GM18526 (cell line): ENCODE data around the gene ACRV1.

Experiments
- POLR2A ChIP-seq: IDR thresholded peaks from 3 replicates; pipeline ENCODE4 v1.6.1; 2011; ENCODE audit not compliant: insufficient read length; ENCODE audit errors: extremely low read depth

The ACRV1 gene, protein sequence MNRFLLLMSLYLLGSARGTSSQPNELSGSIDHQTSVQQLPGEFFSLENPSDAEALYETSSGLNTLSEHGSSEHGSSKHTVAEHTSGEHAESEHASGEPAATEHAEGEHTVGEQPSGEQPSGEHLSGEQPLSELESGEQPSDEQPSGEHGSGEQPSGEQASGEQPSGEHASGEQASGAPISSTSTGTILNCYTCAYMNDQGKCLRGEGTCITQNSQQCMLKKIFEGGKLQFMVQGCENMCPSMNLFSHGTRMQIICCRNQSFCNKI

GRCh38 chr11:125680747-125681146 is at the start of gene ACRV1:
Gene ACRV1 (minus strand): TSS chr11:125680847. CDS start chr11:125680780, 67 bp downstream.
- no peak for TF ChIP-seq POLR2A

DNA sequence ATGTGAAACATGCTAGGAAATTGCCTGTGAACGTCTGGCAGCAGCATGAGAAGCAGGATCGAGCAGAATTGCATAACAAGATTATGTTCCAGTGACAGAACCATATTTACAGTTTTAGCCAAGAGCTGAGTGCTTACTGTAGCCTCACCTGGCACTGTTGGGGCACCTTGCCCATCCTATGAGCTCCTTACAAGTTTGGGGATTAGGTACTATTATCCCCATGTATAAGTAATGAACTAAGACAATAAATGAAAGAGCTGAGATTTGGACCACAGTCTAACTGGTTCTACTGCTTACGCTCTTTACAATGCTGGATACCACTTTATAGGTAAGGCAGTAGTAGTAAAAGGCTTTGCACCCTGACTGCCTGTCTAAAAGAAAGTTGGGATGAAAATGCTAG is 48.3 kb upstream of the ACRV1 start:
- TF ChIP-seq POLR2A, result no peak

- TF ChIP-seq POLR2A, result no peak
Observed at GRCh38 chr11:125724125-125724524, 43.5 kb upstream of the ACRV1 start.

DNA sequence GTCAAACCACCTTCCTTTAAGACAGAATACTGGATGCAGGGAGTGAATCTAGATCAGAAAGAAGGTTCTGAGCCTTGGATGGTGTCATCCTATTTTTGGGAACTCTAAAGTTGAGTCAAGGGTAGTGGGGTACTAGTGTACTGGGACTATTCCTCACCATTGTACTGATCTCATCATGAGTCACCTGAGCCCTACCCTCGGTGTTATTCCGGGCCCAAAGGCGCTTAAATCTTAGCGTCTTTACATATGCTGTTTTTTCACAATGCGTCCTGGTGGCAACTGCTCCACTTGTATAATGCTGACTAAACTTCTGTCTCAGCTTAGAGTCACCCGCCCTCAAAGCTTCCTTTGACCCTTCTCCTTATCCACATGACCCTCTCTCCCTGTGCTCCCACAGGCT is 40.1 kb upstream of the ACRV1 start:
- no peak for TF ChIP-seq POLR2A

DNA sequence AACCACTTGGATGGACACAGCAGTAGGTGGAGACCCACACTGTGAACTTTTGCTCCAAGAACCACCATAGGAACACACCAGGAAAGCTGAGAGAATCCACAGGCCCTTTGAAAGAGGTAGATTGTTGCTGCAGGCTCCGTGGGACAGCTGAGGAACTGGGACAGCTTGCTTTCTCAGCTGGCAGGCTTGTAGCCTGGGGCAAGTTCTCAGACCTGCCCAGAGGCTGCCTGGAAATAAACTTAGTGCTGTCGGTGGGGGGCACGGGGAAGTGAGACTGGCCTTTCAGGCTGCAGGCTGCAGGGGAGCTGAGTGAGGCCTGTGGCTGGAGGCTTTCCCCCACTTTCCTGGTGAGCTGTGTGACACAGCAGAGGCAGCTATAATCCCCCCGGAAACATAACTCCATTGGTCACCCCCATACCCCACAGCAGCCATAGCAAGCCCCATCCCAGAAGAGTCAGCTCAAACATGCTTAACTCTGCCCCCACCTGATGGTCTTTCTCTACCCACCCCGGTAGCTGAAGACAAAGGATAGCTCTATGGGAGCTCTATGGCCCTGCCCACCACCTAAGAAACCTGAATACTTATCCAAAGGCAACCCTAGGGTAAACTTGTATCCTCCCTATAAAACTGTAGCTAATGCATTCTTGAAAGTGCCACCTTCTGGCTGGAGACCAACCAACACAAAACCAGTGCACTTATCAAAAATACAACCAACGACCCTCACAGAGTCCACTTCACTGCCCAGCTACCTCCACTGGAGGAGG is 21.4 kb upstream of the ACRV1 start:
- TF ChIP-seq POLR2A, result no peak

GRCh38 chr11:125701018-125701610 is 20.5 kb upstream of the ACRV1 start:
- TF ChIP-seq POLR2A, result no peak

DNA sequence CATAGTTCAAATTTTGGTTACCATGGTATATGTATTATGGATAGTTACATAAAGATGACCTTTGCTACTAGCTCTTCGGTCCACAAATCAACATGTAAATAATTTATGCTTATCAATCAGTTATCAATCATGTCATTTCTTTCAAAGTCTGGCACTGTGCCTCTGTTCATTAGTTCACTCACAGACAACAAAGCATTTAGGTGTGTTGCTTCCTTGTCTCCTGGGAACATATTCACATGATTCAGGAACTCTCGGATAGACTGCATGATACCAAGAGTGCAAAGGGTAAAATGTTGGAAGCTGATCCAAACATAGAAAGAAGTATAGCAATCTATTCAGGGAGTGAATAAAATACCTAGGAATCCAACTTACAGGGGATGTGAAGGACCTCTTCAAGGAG is 14.3 kb upstream of the ACRV1 start:
- no peak for TF ChIP-seq POLR2A

DNA sequence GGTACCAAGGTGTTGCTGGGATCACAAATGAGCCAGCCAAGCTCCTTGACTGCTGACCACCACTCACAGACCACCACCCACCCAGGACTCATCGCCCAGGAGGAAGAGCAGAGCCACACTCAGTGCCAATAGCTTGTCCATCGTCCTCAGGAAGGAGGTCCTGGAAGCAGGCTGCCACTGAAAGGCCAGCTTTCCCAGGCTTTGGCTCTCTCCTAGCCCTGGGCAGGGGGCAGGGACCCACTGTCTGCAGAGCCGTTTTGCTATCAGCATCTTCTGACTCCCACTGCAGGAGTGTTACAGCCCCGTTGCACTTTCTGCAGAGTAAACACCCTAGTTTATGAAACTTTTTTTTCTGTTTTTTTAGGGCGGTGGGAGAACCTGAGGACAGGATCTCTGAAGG is 12.2 kb upstream of the ACRV1 start:
- TF ChIP-seq POLR2A, result no peak

DNA sequence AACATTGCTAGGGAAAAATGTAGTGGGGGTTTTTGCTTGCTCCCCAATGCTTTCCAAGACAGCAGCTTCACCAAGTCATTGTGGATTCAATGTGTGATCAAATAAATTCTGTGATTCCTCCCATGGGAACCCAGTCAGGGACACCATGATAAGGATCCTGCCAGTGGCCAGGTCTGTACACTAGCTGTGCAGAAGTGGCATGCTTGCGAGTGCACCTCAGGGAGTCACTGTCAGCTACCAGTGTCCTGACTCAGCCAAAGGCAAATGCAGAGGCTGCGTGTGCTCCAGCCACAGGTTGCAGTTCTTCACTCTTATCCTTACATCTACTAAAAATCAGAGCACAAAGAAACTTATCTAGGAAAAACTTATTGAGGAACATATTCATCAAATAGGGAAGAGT is 9.4 kb upstream of the ACRV1 start:
- no peak for TF ChIP-seq POLR2A

DNA sequence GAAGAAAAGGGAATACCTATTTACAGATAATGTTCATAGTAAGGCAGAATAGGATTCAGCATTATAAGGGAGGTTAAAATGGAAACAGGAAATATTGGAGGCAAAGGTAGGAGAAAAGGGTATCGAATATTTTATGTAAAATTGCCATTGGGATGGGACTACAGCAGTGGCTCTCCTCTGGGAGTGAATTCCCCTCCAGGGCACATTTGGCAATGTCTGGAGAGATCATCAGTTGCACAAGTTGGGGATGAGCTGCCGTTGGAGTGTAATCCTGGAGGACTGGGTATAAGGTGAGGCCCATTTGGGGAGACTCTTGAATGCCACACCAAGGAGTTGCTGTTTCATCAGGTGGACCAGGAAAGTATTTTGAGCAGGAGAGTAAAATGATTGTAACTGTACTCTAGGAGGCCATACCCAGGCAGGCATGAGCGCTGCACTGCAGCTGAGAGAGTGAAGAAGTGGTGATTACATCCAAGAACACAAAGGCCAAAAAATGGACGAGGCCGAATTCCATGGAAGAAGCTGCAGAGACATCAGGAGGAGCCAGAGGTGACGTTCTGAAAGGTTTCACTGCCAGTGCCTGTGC is 8.7 kb upstream of the ACRV1 start:
- TF ChIP-seq POLR2A, result no peak

DNA sequence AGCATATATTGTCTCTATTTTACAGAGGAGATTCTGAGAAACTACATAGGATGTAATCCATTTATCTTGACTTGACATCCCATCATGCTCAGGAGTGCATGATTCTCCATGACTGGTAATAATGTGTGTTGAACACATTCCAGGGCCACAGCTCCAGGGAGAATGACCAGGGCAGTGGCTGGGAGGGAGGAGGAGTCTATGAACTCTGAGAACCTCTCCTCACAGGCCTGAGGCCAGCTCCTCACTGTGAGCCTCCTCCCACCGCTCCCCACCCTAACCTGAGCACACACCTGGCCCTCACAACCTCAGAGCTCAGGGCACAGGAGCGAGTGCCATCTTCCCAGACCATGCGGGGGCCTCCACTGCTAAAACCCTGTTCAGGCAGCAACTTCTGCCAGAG is 8.0 kb upstream of the ACRV1 start:
- TF ChIP-seq POLR2A, result no peak

- TF ChIP-seq POLR2A, result no peak
Observed at GRCh38 chr11:125688066-125688465, 7.4 kb upstream of the ACRV1 start.

GRCh38 chr11:125685228-125685627 is 4.6 kb upstream of the ACRV1 start:
- TF ChIP-seq POLR2A, result no peak

DNA sequence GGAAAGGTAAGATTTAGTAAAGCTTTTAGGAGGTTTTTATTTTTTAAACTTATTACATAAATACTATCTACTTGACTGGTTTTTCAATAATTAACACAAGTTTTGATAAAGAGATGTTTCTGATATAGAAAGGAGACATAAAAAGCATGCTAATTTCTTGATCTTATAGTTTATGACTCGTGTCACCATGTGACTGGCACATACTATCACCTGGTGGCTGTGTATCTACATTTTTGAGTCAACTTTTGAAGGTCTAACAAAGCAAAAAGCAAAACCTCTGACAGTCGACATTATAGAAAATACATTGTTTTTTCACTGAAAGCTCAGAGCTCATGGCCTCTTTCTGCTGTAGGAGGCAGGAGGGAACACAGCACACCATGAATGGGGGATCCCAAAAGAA is 810 bp downstream of the ACRV1 start:
- TF ChIP-seq POLR2A, result no peak

- no peak for TF ChIP-seq POLR2A
Observed at GRCh38 chr11:125679397-125679796, 1.2 kb downstream of the ACRV1 start.

DNA sequence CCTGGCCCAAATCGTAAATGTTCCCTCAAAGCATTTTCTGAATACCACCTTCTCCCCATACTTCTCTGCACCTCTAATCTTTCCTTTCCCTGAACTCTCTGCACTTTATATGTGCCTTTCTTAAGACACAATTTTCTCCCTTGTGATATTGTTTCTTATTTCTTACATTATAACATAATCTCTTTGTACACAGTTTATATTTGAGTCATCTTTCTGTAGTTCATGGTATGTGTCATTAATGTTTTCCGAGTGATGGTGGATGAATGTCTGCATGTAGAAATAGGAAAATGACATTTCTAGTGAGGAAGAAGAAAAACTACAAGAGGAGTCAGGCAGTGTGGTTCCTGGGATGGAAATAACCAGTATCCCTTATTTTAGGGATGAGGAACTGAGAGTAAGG is 5.5 kb downstream of the ACRV1 start:
- no peak for TF ChIP-seq POLR2A

DNA sequence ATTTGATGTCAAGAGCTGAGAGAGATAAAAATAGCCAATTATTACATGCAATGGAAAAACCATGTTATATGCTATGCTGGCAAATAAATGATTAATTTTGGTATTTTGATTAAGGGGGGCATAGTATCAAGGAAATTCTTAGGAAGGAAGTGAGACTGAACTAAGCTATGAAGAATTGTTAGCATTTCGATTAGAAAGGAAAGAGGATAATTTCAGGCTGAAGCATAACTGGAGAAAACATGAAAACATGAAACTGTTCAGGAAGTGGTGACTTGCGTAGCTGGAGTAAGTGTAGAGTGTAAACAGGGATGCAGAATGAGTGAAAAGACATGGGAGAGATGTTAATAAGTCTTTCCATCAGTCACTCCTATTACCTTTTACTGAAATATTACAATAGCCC is 6.4 kb downstream of the ACRV1 start:
- TF ChIP-seq POLR2A, result no peak

- TF ChIP-seq POLR2A, result no peak
Observed at GRCh38 chr11:125671561-125671960, 9.1 kb downstream of the ACRV1 start.
